CD4-positive, alpha-beta T cell treated with Interleukin-10 for 1 hour (primary cell): Measurements from ENCODE around the gene RBMS3.
A peak's percentile ranks its signal among the peaks of the same experiment; 100 is the strongest.
"Not testable (repeated sequence)": the region's sequence is repeated elsewhere in the genome, so short reads cannot be mapped to it uniquely, and the experiment has no call there.

Experiments
- DNase-seq: peaks from one replicate; pipeline ENCODE4 v3.0.0-alpha.2; 2020

Gene RBMS3

GRCh38 chr3:29976871-29977270, 696.0 kb downstream of the RBMS3 start:
- DNase-seq: no peak

- no peak for DNase-seq
Observed at GRCh38 chr3:29977360-29977759, 696.5 kb downstream of the RBMS3 start.

- no peak for DNase-seq
Observed at GRCh38 chr3:29978036-29978435, 697.2 kb downstream of the RBMS3 start.

GRCh38 chr3:29991198-29991597, 710.3 kb downstream of the RBMS3 start:
- no peak for DNase-seq

GRCh38 chr3:30002797-30003196, 721.9 kb downstream of the RBMS3 start:
- DNase-seq: no peak

- DNase-seq: no peak
Observed at GRCh38 chr3:30003741-30004140, 722.9 kb downstream of the RBMS3 start.

GRCh38 chr3:30004481-30004880, 723.6 kb downstream of the RBMS3 start:
- DNase-seq: no peak

- no peak for DNase-seq
Observed at GRCh38 chr3:30006111-30006510, 725.2 kb downstream of the RBMS3 start.

- DNase-seq: no peak
Observed at GRCh38 chr3:30007668-30008067, 726.8 kb downstream of the RBMS3 start.

GRCh38 chr3:30011237-30011803, 730.4 kb downstream of the RBMS3 start:
- DNase-seq: no peak

GRCh38 chr3:30012941-30013543, 732.2 kb downstream of the RBMS3 start:
- DNase-seq: peak; percentile 42

GRCh38 chr3:30017901-30018300, 737.0 kb downstream of the RBMS3 start:
- no peak for DNase-seq

- no peak for DNase-seq
Observed at GRCh38 chr3:30020380-30020779, 739.5 kb downstream of the RBMS3 start.

- no peak for DNase-seq
Observed at GRCh38 chr3:30024466-30024865, 743.6 kb downstream of the RBMS3 start.

GRCh38 chr3:30026851-30027250, 746.0 kb downstream of the RBMS3 start:
- no peak for DNase-seq

- DNase-seq: no peak
Observed at GRCh38 chr3:30034246-30034991, 753.5 kb downstream of the RBMS3 start.

- no peak for DNase-seq
Observed at GRCh38 chr3:30035935-30036567, 755.2 kb downstream of the RBMS3 start.

- no peak for DNase-seq
Observed at GRCh38 chr3:30040126-30040525, 759.3 kb downstream of the RBMS3 start.

GRCh38 chr3:30041481-30041880, 760.6 kb downstream of the RBMS3 start:
- not testable (repeated sequence) for DNase-seq

GRCh38 chr3:30042274-30042859, 761.5 kb downstream of the RBMS3 start:
- peak; percentile 57 for DNase-seq

GRCh38 chr3:30042916-30043555, 762.2 kb downstream of the RBMS3 start:
- DNase-seq: no peak

- no peak for DNase-seq
Observed at GRCh38 chr3:30044515-30044914, 763.6 kb downstream of the RBMS3 start.

- no peak for DNase-seq
Observed at GRCh38 chr3:30048431-30048830, 767.6 kb downstream of the RBMS3 start.
